HepG2 (cell line): Measurements from ENCODE around the gene RBBP5. TPM values are rescaled to one million over a fixed set of nuclear protein-coding genes. Genes with fewer than 3 reads are reported as not detected.

Experiments used
- ATAC-seq: fragments of 200-7000 bp; cut with Tn5 transposase; 3 replicates; pipeline ENCODE4 v1.9.1; 2020; ENCODE audit warnings: mild to moderate bottlenecking, moderate library complexity
- BruUV-seq: library from RNA; stranded (reverse); fragments of 400-500 nt; replicated peaks from 2 replicates; lab custom pipeline; 2021; lab: Mats Ljungman, UMichigan
- CTCF ChIA-PET: fragments of 300-600 bp; formaldehyde crosslinking; extraction: SDS; loops from one replicate; lab custom pipeline; 2021; ENCODE audit warnings: low total read pairs, inconsistent platforms, low intra/inter-chr PET ratio; lab: Yijun Ruan, JAX
- POLR2A ChIA-PET: fragments of 350-600 bp; sonication (Branson Sonifier 250); formaldehyde crosslinking; loops from one replicate; lab custom pipeline; 2020; ENCODE audit warnings: antibody characterized with exemption, inconsistent platforms; lab: Yijun Ruan, JAX
- DNase-seq: peaks from one replicate; pipeline ENCODE4 v3.0.0-alpha.2; 2015; ENCODE audit warnings: low spot score
- FAIRE-seq: peaks from 3 replicates; lab custom pipeline; 2011; peaks lifted over from hg19 to GRCh38; lab: Jason Lieb, UNC
- H2AFZ ChIP-seq: one replicate; pipeline ENCODE4 v1.6.1; 2011; ENCODE audit warnings: low read length, inconsistent platforms
- H3K27ac ChIP-seq: fragments of 300-600 bp; 3 replicates; pipeline ENCODE4 v1.8.0; 2011; ENCODE audit warnings: mixed run types, mild to moderate bottlenecking, mixed read lengths, low read length, inconsistent platforms; ENCODE audit not compliant: insufficient read depth; ENCODE audit errors: extremely low read length
- H3K27me3 ChIP-seq, 2 experiments: fragments of 200-600 bp in 1 of 2; 2 replicates in 1 of 2; 3 replicates in 1 of 2; pipeline versions ENCODE4 v1.6.0 to v1.8.0; 2011; ENCODE audit warnings: low read length in 2 of 2, mild to moderate bottlenecking in 2 of 2, moderate library complexity in 2 of 2, inconsistent platforms in 1 of 2; ENCODE audit not compliant: insufficient read depth in 2 of 2, control insufficient read depth in 1 of 2
- H3K36me3 ChIP-seq, 2 experiments: fragments of 200-600 bp in 1 of 2; replicated peaks in 1 of 2; 2 replicates in 1 of 2; 3 replicates in 1 of 2; pipeline versions ENCODE4 v1.5.1 to v1.8.0; 2011; ENCODE audit warnings: low read length in 2 of 2, inconsistent platforms in 1 of 2; ENCODE audit not compliant: insufficient read depth in 2 of 2, control insufficient read depth in 1 of 2
- H3K4me1 ChIP-seq: 2 replicates; pipeline ENCODE4 v1.5.1; 2012; ENCODE audit warnings: low read length, inconsistent platforms; ENCODE audit not compliant: insufficient read depth
- H3K4me2 ChIP-seq: 2 replicates; pipeline ENCODE4 v1.6.0; 2011; ENCODE audit warnings: low read depth, low read length, inconsistent platforms
- H3K4me3 ChIP-seq, 3 experiments: fragments of 200-600 bp in 1 of 3; sonication (generic), shearing (Covaris generic) in 1 of 3; replicated peaks in 1 of 3; 2 replicates each; pipeline ENCODE4 v1.5.1; 2011 to 2016; ENCODE audit warnings: low read length in 3 of 3, inconsistent platforms in 2 of 3, low read depth in 2 of 3, mild to moderate bottlenecking in 2 of 3, control low read depth in 1 of 3, mixed read lengths in 1 of 3; ENCODE audit not compliant: insufficient read depth in 1 of 3
- H3K79me2 ChIP-seq: one replicate; pipeline ENCODE4 v1.6.1; 2011; ENCODE audit warnings: low read length, inconsistent platforms; ENCODE audit not compliant: insufficient read depth
- H3K9ac ChIP-seq: 2 replicates; pipeline ENCODE4 v1.6.0; 2011; ENCODE audit warnings: mild to moderate bottlenecking, low read depth, low read length, inconsistent platforms; ENCODE audit not compliant: insufficient read depth
- H3K9me3 ChIP-seq: 2 replicates; pipeline ENCODE4 v1.5.1; 2012; ENCODE audit warnings: mild to moderate bottlenecking, low read length
- H4K20me1 ChIP-seq: 2 replicates; pipeline ENCODE4 v1.6.0; 2011; ENCODE audit warnings: inconsistent platforms, mild to moderate bottlenecking, low read length, moderate library complexity; ENCODE audit not compliant: insufficient read depth
- FOXA1 ChIP-seq, 2 experiments: fragments of 450-650 bp in 1 of 2; sonication (generic) in 1 of 2; formaldehyde crosslinking in 1 of 2; IDR thresholded peaks; 2 replicates each; pipeline versions ENCODE4 v1.4.0 to v1.6.1; 2016 to 2020; ENCODE audit warnings: missing genetic modification reagents in 1 of 2
- HNF4A ChIP-seq: sonication (generic); formaldehyde crosslinking; IDR thresholded peaks from 2 replicates; pipeline ENCODE4 v1.4.0; 2020; ENCODE audit warnings: missing genetic modification reagents
- HOXA3 ChIP-seq: sonication (generic); formaldehyde crosslinking; IDR thresholded peaks from 2 replicates; pipeline ENCODE4 v1.5.0; 2020; ENCODE audit warnings: missing genetic modification reagents
- KLF15 ChIP-seq: sonication (generic); formaldehyde crosslinking; IDR thresholded peaks from 2 replicates; pipeline ENCODE4 v1.8.1; 2023; ENCODE audit warnings: borderline replicate concordance, mild to moderate bottlenecking, inconsistent platforms, missing genetic modification reagents, mixed read lengths
- NFE2L1 ChIP-seq: sonication (generic); formaldehyde crosslinking; IDR thresholded peaks from 2 replicates; pipeline ENCODE4 v1.4.0; 2020; ENCODE audit warnings: missing genetic modification reagents, mild to moderate bottlenecking, borderline replicate concordance
- SP1 ChIP-seq, 2 experiments: fragments of 450-650 bp in 1 of 2; sonication (generic) in 1 of 2; formaldehyde crosslinking in 1 of 2; IDR thresholded peaks; 2 replicates each; pipeline versions ENCODE4 v1.4.0 to v1.6.1; 2016 to 2020; ENCODE audit warnings: missing genetic modification reagents in 1 of 2
- ZNF205 ChIP-seq: IDR thresholded peaks from 2 replicates; pipeline ENCODE4 v1.6.1; 2018; ENCODE audit warnings: missing biosample characterization, missing genetic modification reagents
- ZNF335 ChIP-seq: sonication (generic); formaldehyde crosslinking; IDR thresholded peaks from 2 replicates; pipeline ENCODE4 v1.4.0; 2020; ENCODE audit warnings: missing genetic modification reagents
- ZNF510 ChIP-seq: sonication (generic); formaldehyde crosslinking; IDR thresholded peaks from 2 replicates; pipeline ENCODE4 v1.4.0; 2020; ENCODE audit warnings: low read depth, mild to moderate bottlenecking, missing genetic modification reagents
- ZSCAN25 ChIP-seq: sonication (generic); formaldehyde crosslinking; IDR thresholded peaks from 2 replicates; pipeline ENCODE4 v1.8.0; 2022; ENCODE audit warnings: mild to moderate bottlenecking, missing genetic modification reagents
- in situ Hi-C: cut with HindIII; loops from 2 replicates; pipeline ENCODE4 v1.10.0; 2017; ENCODE audit warnings: low pct_unique_long_range_greater_than_20kb; ENCODE audit not compliant: extremely low pct_ligation_motif_present
- intact Hi-C: fragments of 100-400 bp; cut with micrococcal nuclease; formaldehyde crosslinking; loops from one replicate; pipeline ENCODE4 v1.10.0; 2022; ENCODE audit not compliant: unreplicated experiment
- polyA plus RNA-seq, 8 experiments: library from polyadenylated mRNA; depleted of rRNA in 3 of 8; stranded (reverse) in 7 of 8; unstranded in 1 of 8; fragments of >200 nt; fragmentation: Illumina TruSeq in 4 of 8; extraction: Trizol in 4 of 8; gene quantifications; 2 replicates each; pipeline versions ENCODE4 v1.2.1 to v1.2.3, GENCODE V29; 2011 to 2016; ENCODE audit warnings: low read depth in 4 of 8, missing spikeins in 1 of 8, mixed read lengths in 1 of 8; ENCODE audit not compliant: insufficient read depth in 1 of 8
- total RNA-seq, 5 experiments: library from RNA; depleted of rRNA; stranded (reverse); fragments of >200 nt; fragmentation: Illumina TruSeq; extraction: Trizol; gene quantifications; 2 replicates each; pipeline ENCODE4 v1.2.3, GENCODE V29; 2016; ENCODE audit warnings: low read depth in 1 of 5
- TF ChIP-seq, protein P1 (sequence below): sonication (generic); formaldehyde crosslinking; IDR thresholded peaks from 2 replicates; pipeline ENCODE4 v1.4.0; 2020; ENCODE audit warnings: missing genetic modification reagents, borderline replicate concordance
- TF ChIP-seq, protein P2 (sequence below): sonication (generic); formaldehyde crosslinking; IDR thresholded peaks from 2 replicates; pipeline ENCODE4 v1.8.0; 2022; ENCODE audit warnings: mild to moderate bottlenecking, missing genetic modification reagents; ENCODE audit not compliant: insufficient replicate concordance

RBBP5 gene
- total and polyA plus RNA-seq, 2 of the 13 experiments (the other 11 are each of a cell fraction or from before 2014, with no cell fraction given) = 6.6 to 17.1 TPM

DNA sequence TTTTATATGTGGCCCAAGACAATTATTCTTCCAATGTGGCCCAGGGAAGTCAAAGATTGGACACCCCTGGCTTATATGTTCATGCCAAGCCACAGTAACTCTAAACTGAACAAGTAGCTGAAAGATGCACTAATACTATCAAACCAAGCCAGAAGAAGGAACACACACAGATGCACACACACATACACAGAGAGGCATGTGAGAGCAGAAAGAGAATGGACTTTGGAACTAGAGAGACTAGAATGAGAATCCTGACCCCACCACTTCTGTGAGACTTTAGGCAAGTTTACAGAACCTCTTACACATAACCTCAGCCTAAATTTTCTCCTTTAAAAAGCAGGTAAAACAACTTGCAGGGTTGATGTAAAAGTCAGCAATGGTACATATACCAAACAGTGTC is 26.4 kb downstream of the RBBP5 start:
- H3K4me1 ChIP-seq = peaks cover 9% of the 10 kb centered on the region
- no peaks in the 10 kb centered on the region for H4K20me1 ChIP-seq
- H3K27me3 ChIP-seq = no peaks in the 10 kb centered on the region; a peak in 1 of 5 replicates
- H3K9ac ChIP-seq = no peak overlapping the region
- TF ChIP-seq SP1 (IDR thresholded peaks at IDR 0.05) (no peak), SP1 (CRISPR knock-in tag; IDR thresholded peaks at IDR 0.05) (no peak), HNF4A (CRISPR knock-in tag) (peak; percentile 75), NFE2L1 (CRISPR knock-in tag) (no peak), ZNF335 (CRISPR knock-in tag) (peak; percentile 66; the same call in 1 of the 2 replicates), HOXA3 (CRISPR knock-in tag) (no peak), KLF15 (CRISPR knock-in tag) (no peak), FOXA1 (IDR thresholded peaks at IDR 0.05) (no peak), FOXA1 (CRISPR knock-in tag; IDR thresholded peaks at IDR 0.05) (no peak), ZNF510 (CRISPR knock-in tag) (no peak), ZSCAN25 (CRISPR knock-in tag) (no peak), ZNF205 (CRISPR knock-in tag) (no peak)
- TF ChIP-seq, protein P1, sequence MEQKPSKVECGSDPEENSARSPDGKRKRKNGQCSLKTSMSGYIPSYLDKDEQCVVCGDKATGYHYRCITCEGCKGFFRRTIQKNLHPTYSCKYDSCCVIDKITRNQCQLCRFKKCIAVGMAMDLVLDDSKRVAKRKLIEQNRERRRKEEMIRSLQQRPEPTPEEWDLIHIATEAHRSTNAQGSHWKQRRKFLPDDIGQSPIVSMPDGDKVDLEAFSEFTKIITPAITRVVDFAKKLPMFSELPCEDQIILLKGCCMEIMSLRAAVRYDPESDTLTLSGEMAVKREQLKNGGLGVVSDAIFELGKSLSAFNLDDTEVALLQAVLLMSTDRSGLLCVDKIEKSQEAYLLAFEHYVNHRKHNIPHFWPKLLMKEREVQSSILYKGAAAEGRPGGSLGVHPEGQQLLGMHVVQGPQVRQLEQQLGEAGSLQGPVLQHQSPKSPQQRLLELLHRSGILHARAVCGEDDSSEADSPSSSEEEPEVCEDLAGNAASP (CRISPR knock-in tag) = no peak
- TF ChIP-seq, protein P2, sequence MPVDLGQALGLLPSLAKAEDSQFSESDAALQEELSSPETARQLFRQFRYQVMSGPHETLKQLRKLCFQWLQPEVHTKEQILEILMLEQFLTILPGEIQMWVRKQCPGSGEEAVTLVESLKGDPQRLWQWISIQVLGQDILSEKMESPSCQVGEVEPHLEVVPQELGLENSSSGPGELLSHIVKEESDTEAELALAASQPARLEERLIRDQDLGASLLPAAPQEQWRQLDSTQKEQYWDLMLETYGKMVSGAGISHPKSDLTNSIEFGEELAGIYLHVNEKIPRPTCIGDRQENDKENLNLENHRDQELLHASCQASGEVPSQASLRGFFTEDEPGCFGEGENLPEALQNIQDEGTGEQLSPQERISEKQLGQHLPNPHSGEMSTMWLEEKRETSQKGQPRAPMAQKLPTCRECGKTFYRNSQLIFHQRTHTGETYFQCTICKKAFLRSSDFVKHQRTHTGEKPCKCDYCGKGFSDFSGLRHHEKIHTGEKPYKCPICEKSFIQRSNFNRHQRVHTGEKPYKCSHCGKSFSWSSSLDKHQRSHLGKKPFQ (CRISPR knock-in tag) = no peak
- no TSS peak for BruUV-seq
- intact Hi-C loops = no loop called here
- H3K9me3 ChIP-seq = no peaks in the 10 kb centered on the region
- H2AFZ ChIP-seq = no peak overlapping the region
- ChIA-PET POLR2A (no interaction called here), CTCF (no interaction called here)
- no peak overlapping the region for H3K4me3 ChIP-seq
- DNase-seq = peak; percentile 24
- no peak for FAIRE-seq
- no peak overlapping the region for H3K4me2 ChIP-seq
- in situ Hi-C loops = no loop called here
- H3K27ac ChIP-seq = no peak overlapping the region
- no peaks in the 10 kb centered on the region for H3K79me2 ChIP-seq
- peaks cover 16 to 81% of the 10 kb centered on the region in 2 experiments for H3K36me3 ChIP-seq
- peak; percentile 58 for ATAC-seq
